GM12878 (cell line): ENCODE results near the gene GOLGA7B. TPM values are rescaled to one million over a fixed set of nuclear protein-coding genes. Genes with fewer than 3 reads are reported as not detected.

ENCODE experiments used
- ATAC-seq: fragments of 200-7000 bp; cut with Tn5 transposase; 3 replicates; pipeline ENCODE4 v1.9.1; 2020; ENCODE audit warnings: mild to moderate bottlenecking, moderate library complexity
- BruUV-seq: library from RNA; stranded (reverse); fragments of 400-500 nt; replicated peaks from 2 replicates; lab custom pipeline; 2021; lab: Mats Ljungman, UMichigan
- CTCF ChIA-PET: fragments of 300-600 bp; sonication (Branson Sonifier 250); formaldehyde crosslinking; extraction: SDS; loops from one replicate; lab custom pipeline; 2021; ENCODE audit warnings: inconsistent platforms; lab: Yijun Ruan, JAX
- POLR2A ChIA-PET: fragments of 350-600 bp; formaldehyde crosslinking; extraction: SDS; loops from one replicate; lab custom pipeline; 2021; ENCODE audit warnings: inconsistent platforms; lab: Charles Lee
- RAD21 ChIA-PET: fragments of 300-600 bp; sonication (Branson Sonifier 250); formaldehyde crosslinking; loops from one replicate; lab custom pipeline; 2023; ENCODE audit warnings: antibody characterized with exemption; ENCODE audit not compliant: unreplicated experiment; lab: Charles Lee
- SMC1A ChIA-PET: fragments of 300-600 bp; sonication (Branson Sonifier 250); formaldehyde crosslinking; loops from one replicate; lab custom pipeline; 2023; ENCODE audit not compliant: unreplicated experiment, uncharacterized antibody; lab: Charles Lee
- DNase-seq: peaks from one replicate; pipeline ENCODE4 v3.0.0-alpha.2; 2011; ENCODE audit warnings: low read depth, low spot score
- FAIRE-seq: peaks from 3 replicates; lab custom pipeline; 2011; peaks lifted over from hg19 to GRCh38; lab: Jason Lieb, UNC
- H2AFZ ChIP-seq: 2 replicates; pipeline ENCODE4 v1.6.0; 2011; ENCODE audit warnings: low read depth, low read length, control low read depth; ENCODE audit not compliant: control insufficient read depth
- H3K27ac ChIP-seq: 2 replicates; pipeline ENCODE4 v1.5.1; 2011; ENCODE audit warnings: control low read depth; ENCODE audit not compliant: control insufficient read depth, insufficient read depth
- H3K27me3 ChIP-seq, 2 experiments: replicated peaks in 1 of 2; 2 replicates each; pipeline versions ENCODE4 v1.6.0 to v1.6.1; 2011; ENCODE audit warnings: low read length in 1 of 2; ENCODE audit not compliant: control insufficient read depth in 2 of 2, insufficient read depth in 2 of 2
- H3K36me3 ChIP-seq, 2 experiments: 2 replicates each; pipeline ENCODE4 v1.5.1; 2011; ENCODE audit warnings: low read length in 1 of 2; ENCODE audit not compliant: control insufficient read depth in 2 of 2, insufficient read depth in 2 of 2
- H3K4me1 ChIP-seq: 2 replicates; pipeline ENCODE4 v1.6.1; 2011; ENCODE audit warnings: mild to moderate bottlenecking, low read length, moderate library complexity, mixed read lengths; ENCODE audit not compliant: control insufficient read depth, insufficient read depth
- H3K4me2 ChIP-seq: 2 replicates; pipeline ENCODE4 v1.6.0; 2011; ENCODE audit warnings: control low read depth; ENCODE audit not compliant: control insufficient read depth, insufficient read depth
- H3K4me3 ChIP-seq: fragments of 200-600 bp; sonication (generic); 2 replicates; pipeline ENCODE4 v1.5.1; 2016
- H3K79me2 ChIP-seq: 2 replicates; pipeline ENCODE4 v1.6.0; 2011; ENCODE audit warnings: low read length; ENCODE audit not compliant: control insufficient read depth, insufficient read depth
- H3K9ac ChIP-seq: 2 replicates; pipeline ENCODE4 v1.8.0; 2011; ENCODE audit warnings: low read length, control low read depth, mixed read lengths; ENCODE audit not compliant: control insufficient read depth, insufficient read depth
- H3K9me3 ChIP-seq: replicated peaks from 3 replicates; pipeline ENCODE4 v1.5.1; 2011; ENCODE audit warnings: mild to moderate bottlenecking, low read length; ENCODE audit not compliant: control insufficient read depth, insufficient read depth
- H4K20me1 ChIP-seq: 2 replicates; pipeline ENCODE4 v1.6.0; 2011; ENCODE audit not compliant: control insufficient read depth, insufficient read depth
- NBN ChIP-seq: fragments of 450-650 bp; IDR thresholded peaks from 2 replicates; pipeline ENCODE4 v1.6.1; 2016
- WGBS: methylation state at CpG from one replicate; pipeline ENCODE4 v1.1.6; 2016; ENCODE audit warnings: low lambda C conversion rate; ENCODE audit not compliant: insufficient replicate concordance, insufficient coverage; ENCODE audit errors: missing lambda C conversion rate; 5-methylcytosine and 5-hydroxymethylcytosine counted together
- in situ Hi-C: fragments of 300-500 bp; cut with MboI; formaldehyde crosslinking; loops from 9 replicates; pipeline ENCODE4 v1.14.3; 2018; ENCODE audit warnings: mixed read lengths
- intact Hi-C: fragments of 100-400 bp; cut with micrococcal nuclease; formaldehyde crosslinking; loops from one replicate; pipeline ENCODE4 v1.14.2; 2022; ENCODE audit not compliant: unreplicated experiment
- polyA plus RNA-seq, 11 experiments: library from polyadenylated mRNA; depleted of rRNA in 4 of 11; unstranded in 6 of 11; stranded (reverse) in 5 of 11; fragments of >200 nt; fragmentation: Nextera tagmentation in 4 of 11; fragmentation: Illumina TruSeq in 1 of 11; extraction: Ambion mirVana in 4 of 11; extraction: Trizol in 1 of 11; gene quantifications; 1 replicate in 1 of 11; 2 replicates in 10 of 11; pipeline versions ENCODE4 v1.2.1 to v1.2.3, GENCODE V29; 2011 to 2016; ENCODE audit warnings: inconsistent platforms in 2 of 11, missing spikeins in 2 of 11, low read depth in 1 of 11
- total RNA-seq, 4 experiments: library from RNA; depleted of rRNA in 3 of 4; stranded (reverse); fragments of >200 nt in 3 of 4; fragmentation: Illumina TruSeq in 1 of 4; extraction: Trizol in 1 of 4; gene quantifications; 2 replicates each; pipeline versions ENCODE4 v1.2.1 to v1.2.3, GENCODE V29; 2013 to 2021
- TF ChIP-seq, protein P1 (sequence below): fragments of 450-650 bp; IDR thresholded peaks from 2 replicates; pipeline ENCODE4 v1.6.1; 2016; ENCODE audit warnings: mild to moderate bottlenecking, moderate library complexity, borderline replicate concordance
- TF ChIP-seq, protein P2 (sequence below): IDR thresholded peaks from 2 replicates; pipeline ENCODE4 v1.6.1; 2012; ENCODE audit warnings: low read depth, low read length, improper control_type of control experiment
- TF ChIP-seq, protein P3 (sequence below): fragments of 450-650 bp; formaldehyde crosslinking; IDR thresholded peaks from 2 replicates; pipeline ENCODE4 v1.4.0; 2020; ENCODE audit warnings: mild to moderate bottlenecking, moderate library complexity

The GOLGA7B gene
- total and polyA plus RNA-seq, 10 of the 15 experiments (the other 5 are each of a cell fraction or from before 2014, with no cell fraction given) = 0.01 to 0.02 (median 0.01) TPM; not detected in 7

DNA sequence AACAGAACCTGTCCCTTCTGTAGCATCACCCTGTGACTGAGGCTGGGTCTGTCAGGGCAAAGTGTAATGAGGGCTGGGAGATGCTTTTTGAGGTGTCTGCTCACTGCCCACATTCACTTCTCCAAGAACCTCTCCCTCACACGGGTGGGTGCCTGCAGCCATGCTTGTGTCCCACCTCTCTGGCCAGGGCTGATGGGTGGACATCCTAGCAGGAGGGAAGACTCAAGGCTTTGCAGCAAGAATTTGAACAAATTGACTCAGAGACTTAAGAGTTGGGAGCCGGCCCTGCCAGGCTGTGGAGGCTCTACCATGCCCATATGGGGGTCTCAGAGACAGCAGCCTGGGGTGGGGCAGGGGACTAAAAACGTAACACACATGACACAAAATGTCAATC is 33.4 kb downstream of the GOLGA7B start:
- RAD21 ChIA-PET = no interaction called here
- no peak for ATAC-seq
- no peaks in the 10 kb centered on the region for H3K36me3 ChIP-seq
- no peak overlapping the region for H3K4me2 ChIP-seq
- no peaks in the 10 kb centered on the region for H3K9me3 ChIP-seq
- TF ChIP-seq, protein P1, sequence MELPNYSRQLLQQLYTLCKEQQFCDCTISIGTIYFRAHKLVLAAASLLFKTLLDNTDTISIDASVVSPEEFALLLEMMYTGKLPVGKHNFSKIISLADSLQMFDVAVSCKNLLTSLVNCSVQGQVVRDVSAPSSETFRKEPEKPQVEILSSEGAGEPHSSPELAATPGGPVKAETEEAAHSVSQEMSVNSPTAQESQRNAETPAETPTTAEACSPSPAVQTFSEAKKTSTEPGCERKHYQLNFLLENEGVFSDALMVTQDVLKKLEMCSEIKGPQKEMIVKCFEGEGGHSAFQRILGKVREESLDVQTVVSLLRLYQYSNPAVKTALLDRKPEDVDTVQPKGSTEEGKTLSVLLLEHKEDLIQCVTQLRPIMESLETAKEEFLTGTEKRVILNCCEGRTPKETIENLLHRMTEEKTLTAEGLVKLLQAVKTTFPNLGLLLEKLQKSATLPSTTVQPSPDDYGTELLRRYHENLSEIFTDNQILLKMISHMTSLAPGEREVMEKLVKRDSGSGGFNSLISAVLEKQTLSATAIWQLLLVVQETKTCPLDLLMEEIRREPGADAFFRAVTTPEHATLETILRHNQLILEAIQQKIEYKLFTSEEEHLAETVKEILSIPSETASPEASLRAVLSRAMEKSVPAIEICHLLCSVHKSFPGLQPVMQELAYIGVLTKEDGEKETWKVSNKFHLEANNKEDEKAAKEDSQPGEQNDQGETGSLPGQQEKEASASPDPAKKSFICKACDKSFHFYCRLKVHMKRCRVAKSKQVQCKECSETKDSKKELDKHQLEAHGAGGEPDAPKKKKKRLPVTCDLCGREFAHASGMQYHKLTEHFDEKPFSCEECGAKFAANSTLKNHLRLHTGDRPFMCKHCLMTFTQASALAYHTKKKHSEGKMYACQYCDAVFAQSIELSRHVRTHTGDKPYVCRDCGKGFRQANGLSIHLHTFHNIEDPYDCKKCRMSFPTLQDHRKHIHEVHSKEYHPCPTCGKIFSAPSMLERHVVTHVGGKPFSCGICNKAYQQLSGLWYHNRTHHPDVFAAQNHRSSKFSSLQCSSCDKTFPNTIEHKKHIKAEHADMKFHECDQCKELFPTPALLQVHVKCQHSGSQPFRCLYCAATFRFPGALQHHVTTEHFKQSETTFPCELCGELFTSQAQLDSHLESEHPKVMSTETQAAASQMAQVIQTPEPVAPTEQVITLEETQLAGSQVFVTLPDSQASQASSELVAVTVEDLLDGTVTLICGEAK = no peak
- TF ChIP-seq, protein P2, sequence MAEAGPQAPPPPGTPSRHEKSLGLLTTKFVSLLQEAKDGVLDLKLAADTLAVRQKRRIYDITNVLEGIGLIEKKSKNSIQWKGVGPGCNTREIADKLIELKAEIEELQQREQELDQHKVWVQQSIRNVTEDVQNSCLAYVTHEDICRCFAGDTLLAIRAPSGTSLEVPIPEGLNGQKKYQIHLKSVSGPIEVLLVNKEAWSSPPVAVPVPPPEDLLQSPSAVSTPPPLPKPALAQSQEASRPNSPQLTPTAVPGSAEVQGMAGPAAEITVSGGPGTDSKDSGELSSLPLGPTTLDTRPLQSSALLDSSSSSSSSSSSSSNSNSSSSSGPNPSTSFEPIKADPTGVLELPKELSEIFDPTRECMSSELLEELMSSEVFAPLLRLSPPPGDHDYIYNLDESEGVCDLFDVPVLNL = no peak
- TF ChIP-seq NBN = no peak
- TF ChIP-seq, protein P3, sequence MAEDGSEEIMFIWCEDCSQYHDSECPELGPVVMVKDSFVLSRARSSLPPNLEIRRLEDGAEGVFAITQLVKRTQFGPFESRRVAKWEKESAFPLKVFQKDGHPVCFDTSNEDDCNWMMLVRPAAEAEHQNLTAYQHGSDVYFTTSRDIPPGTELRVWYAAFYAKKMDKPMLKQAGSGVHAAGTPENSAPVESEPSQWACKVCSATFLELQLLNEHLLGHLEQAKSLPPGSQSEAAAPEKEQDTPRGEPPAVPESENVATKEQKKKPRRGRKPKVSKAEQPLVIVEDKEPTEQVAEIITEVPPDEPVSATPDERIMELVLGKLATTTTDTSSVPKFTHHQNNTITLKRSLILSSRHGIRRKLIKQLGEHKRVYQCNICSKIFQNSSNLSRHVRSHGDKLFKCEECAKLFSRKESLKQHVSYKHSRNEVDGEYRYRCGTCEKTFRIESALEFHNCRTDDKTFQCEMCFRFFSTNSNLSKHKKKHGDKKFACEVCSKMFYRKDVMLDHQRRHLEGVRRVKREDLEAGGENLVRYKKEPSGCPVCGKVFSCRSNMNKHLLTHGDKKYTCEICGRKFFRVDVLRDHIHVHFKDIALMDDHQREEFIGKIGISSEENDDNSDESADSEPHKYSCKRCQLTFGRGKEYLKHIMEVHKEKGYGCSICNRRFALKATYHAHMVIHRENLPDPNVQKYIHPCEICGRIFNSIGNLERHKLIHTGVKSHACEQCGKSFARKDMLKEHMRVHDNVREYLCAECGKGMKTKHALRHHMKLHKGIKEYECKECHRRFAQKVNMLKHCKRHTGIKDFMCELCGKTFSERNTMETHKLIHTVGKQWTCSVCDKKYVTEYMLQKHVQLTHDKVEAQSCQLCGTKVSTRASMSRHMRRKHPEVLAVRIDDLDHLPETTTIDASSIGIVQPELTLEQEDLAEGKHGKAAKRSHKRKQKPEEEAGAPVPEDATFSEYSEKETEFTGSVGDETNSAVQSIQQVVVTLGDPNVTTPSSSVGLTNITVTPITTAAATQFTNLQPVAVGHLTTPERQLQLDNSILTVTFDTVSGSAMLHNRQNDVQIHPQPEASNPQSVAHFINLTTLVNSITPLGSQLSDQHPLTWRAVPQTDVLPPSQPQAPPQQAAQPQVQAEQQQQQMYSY (CRISPR knock-in tag) = no peak
- TF ChIP-seq, all 136 proteins: peak for 0
- H4K20me1 ChIP-seq = no peaks in the 10 kb centered on the region
- H2AFZ ChIP-seq = no peak overlapping the region
- in situ Hi-C loops (no loop called here), intact Hi-C loops (no loop called here)
- no peaks in the 10 kb centered on the region; a peak in 1 of 4 replicates for H3K27me3 ChIP-seq
- CTCF ChIA-PET = no interaction called here
- POLR2A ChIA-PET = no interaction called here
- no TSS peak for BruUV-seq
- no peak overlapping the region for H3K4me3 ChIP-seq
- SMC1A ChIA-PET = interaction anchor here (1.0 kb wide), 1 partner anchor 15 kb away, joined by 3 read pairs; no protein-coding TSS in a partner anchor
- H3K79me2 ChIP-seq = no peaks in the 10 kb centered on the region
- H3K27ac ChIP-seq = no peak overlapping the region
- no peak for DNase-seq
- 4% methylated on average over 3 of the region's 3 CpGs for WGBS
- FAIRE-seq = no peak
- H3K4me1 ChIP-seq = no peaks in the 10 kb centered on the region
- no peak overlapping the region for H3K9ac ChIP-seq
